Measurements from ENCODE around the gene MRPS34.
"Not testable (repeated sequence)": the region's sequence is repeated elsewhere in the genome, so short reads cannot be mapped to it uniquely, and the experiment has no call there.

MRPS34 gene

DNA sequence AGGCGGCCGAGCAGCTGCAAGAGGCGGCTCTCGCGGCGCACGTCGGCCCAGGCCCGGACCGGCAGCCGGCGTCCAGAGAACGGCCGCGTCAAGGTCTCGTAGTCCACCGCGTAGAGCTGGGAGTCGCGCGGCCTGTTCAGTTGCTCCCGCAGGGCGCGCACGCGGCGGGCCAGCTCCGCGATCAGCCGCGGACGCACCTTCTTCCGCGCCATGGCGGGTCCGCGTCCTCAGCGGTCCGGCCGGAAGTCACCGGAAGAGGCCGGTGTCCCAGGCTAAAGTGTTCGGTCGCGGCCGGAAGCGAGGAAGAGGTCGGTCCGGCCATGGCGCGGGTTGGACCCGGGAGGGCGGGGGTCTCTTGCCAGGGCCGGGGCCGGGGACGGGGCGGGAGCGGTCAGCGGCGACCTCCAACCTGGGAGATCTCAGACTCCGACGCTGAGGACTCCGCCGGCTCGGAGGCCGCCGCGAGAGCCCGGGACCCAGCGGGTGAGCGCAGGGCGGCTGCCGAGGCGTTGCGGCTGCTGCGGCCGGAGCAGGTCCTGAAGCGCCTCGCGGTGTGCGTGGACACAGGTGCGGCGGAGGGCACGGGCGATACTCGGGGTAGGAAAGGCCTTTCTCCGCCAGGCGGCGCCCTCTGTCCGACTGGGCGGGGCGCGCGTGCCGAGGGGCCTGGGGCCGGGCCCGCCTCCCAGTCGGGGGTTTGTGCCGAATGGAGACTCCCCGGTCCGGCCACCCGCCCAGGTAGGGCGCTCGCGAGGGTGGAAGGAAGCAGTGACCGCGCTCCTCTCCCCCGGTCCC is at the start of gene MRPS34:
Gene MRPS34 (minus strand): TSS at position 227 of the 795 bp plus-strand sequence. CDS start 15 bp downstream, at position 212.
- DNase-seq: peak; percentile 88 to 95 (median 93)

DNA sequence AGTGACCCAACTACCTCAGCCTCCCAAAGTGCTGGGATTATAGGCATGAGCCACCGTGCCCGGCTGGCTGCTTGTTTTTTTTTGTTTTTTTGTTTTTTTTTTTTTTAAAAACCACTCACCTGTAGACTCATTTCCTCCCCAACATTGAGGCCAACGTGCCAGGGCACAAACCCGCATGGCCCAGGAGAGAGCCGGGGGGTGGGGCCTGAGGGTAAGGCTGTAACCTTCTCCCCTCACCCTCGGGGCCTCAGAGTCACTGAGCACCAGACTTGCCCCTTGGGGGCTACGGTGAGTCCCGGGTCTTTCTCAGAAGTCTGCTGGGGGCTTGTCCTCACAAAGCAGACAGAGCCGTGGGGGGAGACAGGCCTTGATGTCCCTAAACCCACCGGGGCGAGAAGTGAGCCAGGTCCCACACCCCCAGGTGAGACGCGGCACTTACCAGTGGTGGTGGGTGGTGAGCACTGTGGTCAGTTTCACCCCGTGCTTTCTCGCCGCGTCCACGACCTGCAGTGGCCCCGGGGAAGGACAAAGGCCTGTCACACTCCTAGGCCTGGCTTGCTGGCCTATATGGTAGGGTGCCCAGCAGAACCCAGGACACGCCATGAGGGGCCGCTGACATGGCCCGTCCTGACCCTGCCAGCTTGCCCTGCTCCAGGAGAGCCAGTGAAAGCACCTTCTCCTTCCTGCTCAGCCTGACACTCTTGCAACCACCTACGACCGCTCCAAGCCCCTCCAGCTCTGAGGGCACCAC is 49.1 kb upstream of the MRPS34 start:
- DNase-seq: no peak

DNA sequence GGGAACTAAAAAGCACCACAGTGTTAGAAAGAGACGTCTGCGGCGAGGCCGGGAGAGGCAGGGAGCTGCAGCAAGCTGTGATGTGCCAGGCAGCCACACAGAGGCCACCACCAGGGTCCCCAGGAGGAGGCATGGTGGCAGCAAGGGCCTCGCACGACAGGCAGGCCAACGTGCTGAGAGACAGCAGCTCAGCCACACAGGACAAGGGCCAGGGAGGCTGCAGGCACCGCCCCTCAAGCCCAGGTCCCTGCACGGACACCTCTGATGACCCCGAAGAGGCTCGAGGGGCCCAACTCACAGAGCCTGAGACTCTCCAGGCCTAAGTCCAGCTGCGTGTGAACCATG is 48.0 kb upstream of the MRPS34 start:
- no peak for DNase-seq

DNA sequence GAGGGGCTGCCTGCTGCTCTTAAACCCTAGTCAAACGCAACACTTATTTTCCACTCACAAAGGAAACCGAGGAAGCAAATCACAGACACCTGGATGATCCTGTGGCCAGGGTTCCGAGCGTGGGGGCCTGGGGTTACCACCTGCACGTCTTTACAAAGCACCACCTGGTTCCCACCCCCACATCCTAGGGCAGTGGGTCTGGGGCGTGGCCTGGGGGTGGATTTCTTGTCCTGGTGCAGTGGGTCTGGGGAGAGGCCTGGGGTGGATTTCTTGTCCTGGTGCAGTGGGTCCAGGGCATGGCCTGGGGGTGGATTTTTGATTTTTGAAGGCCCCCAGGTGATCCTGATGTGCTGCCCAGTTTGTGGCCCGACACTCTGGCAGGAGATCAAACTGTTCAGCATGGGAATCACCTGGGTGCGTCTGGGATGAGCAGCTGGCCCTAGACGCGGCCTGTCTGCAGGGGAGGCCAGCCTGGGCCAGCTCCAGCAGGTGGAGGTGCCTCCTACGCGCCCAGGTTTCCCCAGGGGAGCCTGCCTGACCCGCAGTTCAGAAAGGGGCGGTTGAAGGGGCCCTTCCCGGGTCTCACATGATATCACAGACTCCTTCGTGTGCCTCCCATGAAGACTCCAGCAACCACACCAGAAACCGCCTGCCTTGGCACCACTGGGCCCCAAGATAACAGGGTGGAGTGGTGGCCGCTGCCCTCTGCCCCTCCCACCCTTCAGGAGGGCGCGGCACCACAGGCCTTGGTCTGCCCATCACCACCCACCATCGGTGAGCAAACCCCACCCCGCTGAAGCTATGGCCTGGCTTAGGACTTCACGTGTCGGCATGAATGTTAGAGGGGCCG is 47.4 kb upstream of the MRPS34 start:
- DNase-seq: no peak

DNA sequence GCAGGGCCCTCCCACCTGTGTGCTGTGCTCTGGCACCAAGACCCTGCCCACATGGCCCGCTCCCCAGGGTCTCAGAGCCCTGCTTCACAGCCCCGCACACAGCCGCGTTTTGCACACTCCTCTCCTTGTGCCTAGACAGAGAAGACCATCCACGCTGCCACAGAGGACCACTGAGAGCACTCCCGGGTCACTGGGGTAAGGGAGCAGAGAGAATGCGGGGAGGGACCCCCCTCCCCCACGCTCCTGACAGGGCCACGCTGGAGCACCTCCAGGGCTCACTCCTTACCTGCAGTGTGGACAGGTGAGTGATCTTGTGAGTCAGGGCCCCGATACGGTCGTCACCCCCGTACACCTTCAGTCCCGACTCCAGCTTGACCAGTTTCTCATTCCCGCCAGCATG is 46.7 kb upstream of the MRPS34 start:
- no peak for DNase-seq

GRCh38 chr16:1818873-1819525 is 46.1 kb upstream of the MRPS34 start:
- no peak for DNase-seq

GRCh38 chr16:1818204-1818872 is 45.4 kb upstream of the MRPS34 start:
- no peak for DNase-seq

- no peak for DNase-seq
Measured at GRCh38 chr16:1817716-1818115, 44.8 kb upstream of the MRPS34 start.

GRCh38 chr16:1817276-1817589 is 44.3 kb upstream of the MRPS34 start:
- DNase-seq: no peak

DNA sequence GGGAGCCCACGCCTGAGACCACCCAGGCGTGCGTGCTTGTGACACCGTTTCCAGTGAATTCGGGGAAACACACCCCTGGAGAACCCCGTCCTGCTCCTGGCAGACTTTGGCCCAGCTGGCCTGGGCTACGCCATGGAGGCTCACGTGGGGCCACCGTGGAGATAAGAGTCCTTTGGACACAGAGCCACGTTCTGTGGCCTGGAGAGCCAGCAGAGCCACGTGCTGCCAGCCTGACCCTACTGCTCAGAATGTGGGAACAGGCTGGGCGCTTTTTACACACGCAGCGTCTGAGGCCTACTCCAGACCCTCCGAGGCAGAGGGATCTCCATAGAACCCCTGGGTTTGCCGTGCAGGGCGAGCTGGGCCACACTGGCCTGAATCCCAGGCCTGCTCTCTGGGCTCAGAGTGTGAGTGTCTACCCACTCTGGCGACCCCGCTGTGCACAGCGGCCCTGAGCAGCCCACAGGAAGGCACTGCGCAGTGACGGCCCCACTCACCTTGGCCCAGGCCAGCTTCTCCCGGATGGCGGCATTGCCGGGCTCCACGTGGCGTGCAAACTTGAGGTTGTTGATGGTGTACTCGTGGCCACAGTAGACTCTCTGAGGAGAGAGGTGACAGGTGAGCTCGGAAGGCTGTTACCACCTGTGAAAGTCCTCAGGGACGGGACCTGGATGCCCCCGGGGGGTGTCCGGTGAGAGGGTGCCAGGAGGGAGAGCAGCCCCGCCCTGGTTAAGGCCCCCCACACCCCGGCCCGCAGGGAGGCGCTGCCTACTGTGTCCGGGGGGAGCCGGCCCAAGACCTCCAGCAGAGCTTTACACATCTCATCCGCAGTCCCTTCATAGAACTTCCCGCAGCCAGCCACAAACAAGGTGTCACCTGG is 43.7 kb upstream of the MRPS34 start:
- no peak for DNase-seq

- DNase-seq: no peak
Measured at GRCh38 chr16:1815461-1815860, 42.5 kb upstream of the MRPS34 start.

DNA sequence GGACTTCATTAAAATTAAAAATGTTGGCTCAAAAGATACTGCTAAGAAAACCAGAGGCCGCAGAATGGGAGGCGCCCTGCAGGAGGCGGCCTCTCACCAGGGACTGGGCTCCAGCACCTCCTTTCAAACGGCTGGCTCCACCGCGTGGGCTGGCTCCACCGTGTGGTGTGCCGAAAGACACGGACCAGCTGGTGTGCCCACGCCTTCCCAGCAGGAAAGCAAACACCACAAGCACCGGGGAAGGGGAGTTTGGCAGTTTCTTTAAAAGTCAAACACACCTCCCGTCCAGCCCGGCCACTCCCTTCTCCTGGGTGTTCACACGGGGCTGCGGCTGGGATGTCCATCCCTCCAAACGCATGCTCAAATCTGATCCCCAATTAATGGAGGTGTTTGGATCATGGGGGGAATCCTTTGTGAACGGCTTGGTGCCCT is 39.8 kb upstream of the MRPS34 start:
- DNase-seq: peak; percentile 69 to 84 (median 75)

GRCh38 chr16:1810536-1810935 is 37.6 kb upstream of the MRPS34 start:
- no peak for DNase-seq

DNA sequence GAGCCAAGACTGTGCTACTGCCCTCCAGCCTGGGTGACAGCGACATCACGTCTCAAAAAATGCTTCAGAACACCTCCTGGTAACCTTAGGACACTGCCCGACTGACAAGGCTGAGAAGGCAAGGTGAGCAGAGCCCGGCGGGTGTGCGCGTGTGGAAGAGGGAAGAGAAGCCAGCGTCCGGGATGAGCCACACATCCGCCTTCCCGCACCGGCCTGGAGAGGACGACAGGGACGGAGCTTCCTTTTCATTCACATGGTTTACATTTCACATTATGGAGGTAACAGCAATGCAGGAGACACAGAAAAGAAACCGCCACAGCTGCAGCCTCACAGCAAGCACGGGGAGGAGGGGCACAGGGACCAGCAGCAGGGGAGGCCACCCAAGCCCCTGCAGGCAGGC is 37.2 kb upstream of the MRPS34 start:
- no peak for DNase-seq

- DNase-seq: no peak
Measured at GRCh38 chr16:1809281-1809801, 36.4 kb upstream of the MRPS34 start.

DNA sequence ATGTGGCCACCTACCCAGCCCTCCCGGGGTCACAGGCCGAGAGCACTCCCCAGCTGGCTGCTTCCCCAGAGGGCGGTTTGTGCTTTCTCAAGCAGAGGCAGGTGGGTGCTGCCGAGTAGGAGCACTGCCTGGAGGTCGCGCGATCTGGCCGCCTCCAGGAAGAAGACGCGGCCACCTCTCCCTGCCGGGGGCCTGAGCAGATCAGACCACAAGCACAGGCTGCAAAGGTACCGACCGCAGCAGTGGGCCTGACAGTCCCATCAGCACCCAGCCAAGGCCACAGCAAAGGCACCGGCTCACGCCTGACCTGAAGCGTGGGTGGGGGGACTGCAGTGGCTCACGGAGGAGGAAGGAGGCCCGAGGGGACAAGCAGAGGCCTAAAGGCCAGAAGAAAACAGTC is 35.8 kb upstream of the MRPS34 start:
- no peak for DNase-seq

DNA sequence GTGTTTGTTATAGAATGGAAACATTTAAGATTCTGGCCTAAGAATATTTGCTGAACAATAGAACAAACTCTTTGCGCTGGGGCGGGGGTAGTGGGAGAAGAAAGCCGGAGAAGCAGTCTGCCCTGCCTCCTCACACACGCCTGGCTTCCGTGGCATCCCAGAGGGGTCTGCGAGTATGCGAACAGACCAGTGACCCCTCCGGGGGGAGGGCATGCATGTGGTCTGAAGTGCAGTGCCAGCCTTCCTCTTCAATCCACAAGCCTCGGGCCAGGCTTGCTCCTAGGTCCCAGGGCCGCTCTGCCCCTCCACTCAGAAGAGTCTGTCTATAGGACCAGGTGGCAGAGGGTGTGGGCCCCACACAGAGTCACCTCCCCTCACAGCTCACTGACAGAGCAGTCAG is 34.7 kb upstream of the MRPS34 start:
- no peak for DNase-seq

- no peak for DNase-seq
Measured at GRCh38 chr16:1800701-1801100, 27.8 kb upstream of the MRPS34 start.

DNA sequence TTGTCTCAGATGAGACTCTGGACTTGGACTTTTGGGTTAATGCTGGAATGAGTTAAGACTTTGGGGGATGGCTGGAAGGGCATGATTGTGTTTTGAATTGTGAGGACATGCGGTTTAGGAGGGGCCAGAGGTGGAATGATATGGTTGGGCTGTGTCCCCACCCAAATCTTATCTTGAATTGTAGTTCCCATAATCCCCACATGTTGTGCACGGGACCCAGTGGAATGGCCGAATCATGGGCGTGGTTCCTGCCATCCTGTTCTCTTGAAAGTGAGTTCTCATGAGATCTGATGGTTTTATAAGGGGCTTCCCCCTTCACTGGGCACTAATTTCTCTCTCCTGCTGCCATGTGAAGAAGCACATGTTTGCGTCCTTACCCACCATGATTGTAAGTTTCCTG is 26.3 kb upstream of the MRPS34 start:
- not testable (repeated sequence) for DNase-seq

DNA sequence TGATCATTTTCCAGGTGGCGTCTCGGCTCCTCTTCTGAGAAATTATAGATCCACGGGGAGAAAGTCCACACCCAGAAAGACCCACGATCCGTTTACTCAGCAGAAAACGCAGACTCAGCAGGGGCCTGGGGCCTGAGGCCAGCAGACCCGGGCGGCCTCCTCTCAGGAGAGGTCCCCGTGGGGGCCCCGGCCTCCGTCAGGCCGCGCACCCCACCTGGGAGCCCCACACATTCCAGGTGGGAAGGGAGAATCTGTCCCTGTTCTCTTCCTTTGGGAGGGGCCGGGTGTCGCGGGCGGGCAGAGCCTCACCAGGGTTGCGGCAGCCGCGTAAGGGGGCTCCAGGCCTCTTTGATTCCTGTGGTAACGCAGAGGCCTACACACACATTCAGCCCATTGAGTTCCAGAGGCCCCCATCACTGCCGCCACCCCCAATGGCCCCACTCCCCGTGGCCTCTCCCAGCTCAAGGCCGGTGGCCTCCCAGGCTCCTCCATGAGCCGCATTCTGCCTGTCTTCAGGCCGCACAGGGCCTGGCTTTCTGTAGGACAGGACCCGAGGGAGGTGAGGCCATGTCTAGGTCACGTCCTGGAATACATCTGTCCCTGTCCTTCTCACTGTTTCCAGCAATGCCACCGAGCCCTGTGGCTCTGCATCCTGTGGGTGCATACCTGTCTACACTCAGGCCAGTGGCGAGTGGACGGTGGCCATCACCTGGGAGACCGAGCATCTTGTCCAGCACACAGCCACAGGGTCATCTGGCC is 22.2 kb upstream of the MRPS34 start:
- no peak for DNase-seq
